A673 (cell line): ENCODE data around the gene CHRM4. TPM values are rescaled to one million over a fixed set of nuclear protein-coding genes. Genes with fewer than 3 reads are reported as not detected.

ENCODE experiments used
- BruUV-seq: library from RNA; stranded (reverse); fragments of 400-500 nt; replicated peaks from 2 replicates; lab custom pipeline; 2021; lab: Mats Ljungman, UMichigan
- CTCF ChIA-PET: fragments of 300-600 bp; sonication (Branson Sonifier 250); formaldehyde crosslinking; loops from one replicate; lab custom pipeline; 2022; ENCODE audit warnings: antibody characterized with exemption; lab: Charles Lee
- POLR2A ChIA-PET: fragments of 300-600 bp; sonication (Branson Sonifier 250); formaldehyde crosslinking; loops from one replicate; lab custom pipeline; 2022; ENCODE audit warnings: antibody characterized with exemption; ENCODE audit not compliant: low non-redundant PET; lab: Charles Lee
- DNase-seq: peaks from one replicate; pipeline ENCODE4 v3.0.0-alpha.2; 2015; ENCODE audit warnings: low spot score
- H3K27ac ChIP-seq: fragments of 200-600 bp; sonication (generic); 2 replicates; pipeline ENCODE4 v1.5.1; 2016; ENCODE audit warnings: mixed run types, low read depth, mild to moderate bottlenecking, mixed read lengths, antibody characterized with exemption, low read length; ENCODE audit not compliant: poor library complexity, severe bottlenecking
- H3K27me3 ChIP-seq: fragments of 200-600 bp; sonication (generic); replicated peaks from 2 replicates; pipeline ENCODE4 v1.6.1; 2017; ENCODE audit warnings: mixed run types, low read depth, mild to moderate bottlenecking, mixed read lengths, antibody characterized with exemption, low read length; ENCODE audit not compliant: insufficient read depth, poor library complexity
- H3K36me3 ChIP-seq: fragments of 200-600 bp; sonication (generic); 2 replicates; pipeline ENCODE4 v1.6.1; 2016; ENCODE audit warnings: mixed run types, mild to moderate bottlenecking, mixed read lengths, antibody characterized with exemption, low read length; ENCODE audit not compliant: insufficient read depth, poor library complexity, severe bottlenecking
- H3K4me1 ChIP-seq: fragments of 200-600 bp; sonication (generic); 2 replicates; pipeline ENCODE4 v1.6.1; 2017; ENCODE audit warnings: mixed run types, mild to moderate bottlenecking, mixed read lengths, antibody characterized with exemption, low read length; ENCODE audit not compliant: insufficient read depth, poor library complexity, severe bottlenecking
- H3K4me3 ChIP-seq: fragments of 200-600 bp; sonication (generic); 2 replicates; pipeline ENCODE4 v1.5.1; 2016; ENCODE audit warnings: low read depth, mixed run types, mild to moderate bottlenecking, mixed read lengths, low read length; ENCODE audit not compliant: poor library complexity, severe bottlenecking
- H3K9me3 ChIP-seq: fragments of 200-600 bp; sonication (generic); 2 replicates; pipeline ENCODE4 v1.6.1; 2016; ENCODE audit warnings: mixed run types, low read depth, mild to moderate bottlenecking, mixed read lengths, antibody characterized with exemption, low read length; ENCODE audit not compliant: poor library complexity, severe bottlenecking
- EZH2 ChIP-seq: fragments of 200-600 bp; sonication (generic); IDR thresholded peaks from 2 replicates; pipeline ENCODE4 v1.6.1; 2017; ENCODE audit warnings: borderline replicate concordance, low read depth, mild to moderate bottlenecking, mixed read lengths, antibody characterized with exemption, low read length; ENCODE audit not compliant: poor library complexity, severe bottlenecking
- intact Hi-C: fragments of 100-400 bp; cut with micrococcal nuclease; formaldehyde crosslinking; loops from one replicate; pipeline ENCODE4 v1.10.0; 2022; ENCODE audit not compliant: unreplicated experiment
- total RNA-seq: library from RNA; stranded (reverse); gene quantifications from 2 replicates; pipeline ENCODE4 v1.2.3, GENCODE V29; 2021
- TF ChIP-seq, protein P1 (sequence below): fragments of 300-800, 200-600 bp; sonication (generic); conservative IDR thresholded peaks from 2 replicates; pipeline ENCODE4 v1.5.1; 2017; ENCODE audit warnings: low read depth, mild to moderate bottlenecking, antibody characterized with exemption, low read length, moderate library complexity, mixed read lengths

The CHRM4 gene
- total RNA-seq, 1 experiment from 2014 or later: not detected

DNA sequence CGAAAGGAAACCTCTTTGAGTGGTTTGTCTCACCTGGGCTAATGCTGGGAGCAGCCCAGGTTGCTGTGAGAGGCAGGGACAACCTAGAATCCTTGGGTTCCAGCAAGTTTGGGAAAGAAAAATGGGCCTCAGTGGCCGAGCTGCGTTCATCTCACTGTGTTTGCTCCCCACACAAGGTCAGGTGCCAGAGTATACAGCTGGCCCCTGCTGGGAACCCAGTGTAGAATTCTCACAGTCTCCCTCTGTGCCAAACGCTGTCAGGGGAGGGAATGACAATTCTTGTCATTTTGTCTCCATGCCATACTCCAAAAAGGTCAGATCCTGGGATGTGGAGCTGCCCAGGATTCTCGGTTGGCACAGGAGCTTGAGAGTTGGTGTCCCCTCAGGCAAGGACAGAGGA, 40.0 kb downstream of the CHRM4 start:
- H3K9me3 ChIP-seq: no peaks in the 10 kb centered on the region
- intact Hi-C loops: no loop called here
- ChIA-PET POLR2A (interaction anchor here (1.0 kb wide), 1 partner anchor 9 kb away, joined by 3 read pairs; no protein-coding TSS in a partner anchor), CTCF (interaction anchor here (0.6 to 2.8 kb wide), 13 partner anchors 8 to 213 kb away, joined by 3 to 27 read pairs (median 6); partner anchors contain the start of gene CHRM4)
- peak overlapping the region; percentile 45 for H3K27ac ChIP-seq
- TF ChIP-seq EZH2: no peak
- TF ChIP-seq, protein P1, sequence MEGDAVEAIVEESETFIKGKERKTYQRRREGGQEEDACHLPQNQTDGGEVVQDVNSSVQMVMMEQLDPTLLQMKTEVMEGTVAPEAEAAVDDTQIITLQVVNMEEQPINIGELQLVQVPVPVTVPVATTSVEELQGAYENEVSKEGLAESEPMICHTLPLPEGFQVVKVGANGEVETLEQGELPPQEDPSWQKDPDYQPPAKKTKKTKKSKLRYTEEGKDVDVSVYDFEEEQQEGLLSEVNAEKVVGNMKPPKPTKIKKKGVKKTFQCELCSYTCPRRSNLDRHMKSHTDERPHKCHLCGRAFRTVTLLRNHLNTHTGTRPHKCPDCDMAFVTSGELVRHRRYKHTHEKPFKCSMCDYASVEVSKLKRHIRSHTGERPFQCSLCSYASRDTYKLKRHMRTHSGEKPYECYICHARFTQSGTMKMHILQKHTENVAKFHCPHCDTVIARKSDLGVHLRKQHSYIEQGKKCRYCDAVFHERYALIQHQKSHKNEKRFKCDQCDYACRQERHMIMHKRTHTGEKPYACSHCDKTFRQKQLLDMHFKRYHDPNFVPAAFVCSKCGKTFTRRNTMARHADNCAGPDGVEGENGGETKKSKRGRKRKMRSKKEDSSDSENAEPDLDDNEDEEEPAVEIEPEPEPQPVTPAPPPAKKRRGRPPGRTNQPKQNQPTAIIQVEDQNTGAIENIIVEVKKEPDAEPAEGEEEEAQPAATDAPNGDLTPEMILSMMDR: no peak
- peaks cover 9% of the 10 kb centered on the region for H3K36me3 ChIP-seq
- no TSS peak for BruUV-seq
- peaks cover 60% of the 10 kb centered on the region for H3K4me1 ChIP-seq
- no peak overlapping the region for H3K4me3 ChIP-seq
- no peaks in the 10 kb centered on the region for H3K27me3 ChIP-seq
- DNase-seq: no peak

DNA sequence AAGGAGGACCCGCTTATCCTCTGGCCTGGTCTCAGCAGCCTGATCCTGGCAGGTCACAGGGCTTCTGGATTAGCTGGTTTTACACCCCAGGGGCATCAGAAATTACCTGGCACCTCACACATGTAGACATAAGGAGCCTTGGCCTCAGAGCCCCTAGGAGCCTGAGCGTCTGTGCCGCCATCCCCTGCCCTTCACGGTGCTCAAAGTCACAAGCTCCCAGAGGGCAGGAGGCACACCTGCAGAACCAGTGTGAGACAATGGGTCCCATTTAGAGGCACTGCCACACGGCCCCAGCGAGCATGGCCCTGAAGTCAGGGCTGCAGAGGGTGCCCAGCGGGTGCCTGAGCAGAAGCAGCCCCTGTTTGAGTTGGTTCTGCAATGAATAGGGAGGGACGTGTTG, 40.4 kb downstream of the CHRM4 start:
- no TSS peak for BruUV-seq
- POLR2A ChIA-PET: no interaction called here
- CTCF ChIA-PET: interaction anchor here (0.5 to 2.8 kb wide), 6 partner anchors 10 to 289 kb away, joined by 5 to 27 read pairs (median 8); partner anchors contain the start of gene CHRM4
- peak overlapping the region; percentile 45 for H3K27ac ChIP-seq
- peaks cover 60% of the 10 kb centered on the region for H3K4me1 ChIP-seq
- no peak for DNase-seq
- H3K27me3 ChIP-seq: no peaks in the 10 kb centered on the region
- TF ChIP-seq, protein P1: no peak
- TF ChIP-seq EZH2: no peak
- no peaks in the 10 kb centered on the region for H3K9me3 ChIP-seq
- peaks cover 6% of the 10 kb centered on the region for H3K36me3 ChIP-seq
- intact Hi-C loops: no loop called here
- no peak overlapping the region for H3K4me3 ChIP-seq

DNA sequence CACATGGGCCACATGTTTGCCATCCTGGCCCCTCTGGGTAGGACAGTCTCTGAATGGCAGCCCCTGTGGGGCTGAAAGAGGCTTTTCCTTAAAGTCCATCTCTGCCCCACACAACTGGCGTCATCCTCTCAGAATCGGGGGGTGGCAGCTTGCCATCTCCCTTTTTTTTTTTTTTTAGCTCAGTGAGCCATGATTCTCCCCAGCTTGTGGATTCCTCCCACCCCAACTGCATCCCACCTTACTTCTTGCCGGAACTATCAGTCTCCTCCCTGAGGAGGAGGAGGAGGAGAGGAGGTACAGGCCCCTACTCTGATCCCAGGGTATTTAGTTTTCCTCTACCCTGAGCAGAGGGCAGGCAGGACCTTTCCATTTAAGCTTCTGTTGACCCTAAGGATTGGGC, 40.9 kb downstream of the CHRM4 start:
- intact Hi-C loops: no loop called here
- Histone ChIP-seq H3K27ac (peak overlapping the region; percentile 2), H3K9me3 (no peaks in the 10 kb centered on the region), H3K36me3 (peaks cover 4% of the 10 kb centered on the region), H3K27me3 (no peaks in the 10 kb centered on the region), H3K4me3 (no peak overlapping the region), H3K4me1 (peaks cover 60% of the 10 kb centered on the region)
- POLR2A ChIA-PET: no interaction called here
- BruUV-seq: no TSS peak
- DNase-seq: no peak
- CTCF ChIA-PET: interaction anchor here (0.5 to 2.8 kb wide), 5 partner anchors 10 to 289 kb away, joined by 5 to 27 read pairs (median 7); partner anchors contain the start of gene CHRM4
- TF ChIP-seq EZH2: no peak
- TF ChIP-seq, protein P1: no peak
